OCI-LY3 (cell line): ENCODE measurements around the gene PTDSS2.

Experiments used
- H2AFZ ChIP-seq: fragments of 200-600, 300-600 bp; shearing (Covaris generic); 2 replicates; pipeline ENCODE4 v1.6.0; 2014; ENCODE audit warnings: antibody characterized with exemption, low read depth, low read length
- H3K27ac ChIP-seq: fragments of 200-600, 300-600 bp; sonication (generic); 2 replicates; pipeline ENCODE4 v1.5.1; 2014; ENCODE audit warnings: mild to moderate bottlenecking, low read length, moderate library complexity, mixed read lengths
- H3K27me3 ChIP-seq: fragments of 200-600, 300-600 bp; sonication (generic); 2 replicates; pipeline ENCODE4 v1.6.1; 2014; ENCODE audit warnings: low read depth, low read length, mixed read lengths
- H3K36me3 ChIP-seq: fragments of 200-600, 300-600 bp; sonication (generic); replicated peaks from 2 replicates; pipeline ENCODE3; 2014; ENCODE audit warnings: low read depth, low read length, mixed read lengths
- H3K4me1 ChIP-seq: fragments of 300-600, 200-600 bp; sonication (generic); 2 replicates; pipeline ENCODE4 v1.6.1; 2014; ENCODE audit warnings: low read length, mixed read lengths
- H3K4me2 ChIP-seq: fragments of 200-600, 300-600 bp; sonication (generic); 2 replicates; pipeline ENCODE4 v1.6.1; 2014; ENCODE audit warnings: low read length, mixed read lengths
- H3K4me3 ChIP-seq: fragments of 300-600, 200-600 bp; sonication (generic); 2 replicates; pipeline ENCODE4 v1.5.1; 2014; ENCODE audit warnings: antibody characterized with exemption, mild to moderate bottlenecking, low read length, moderate library complexity
- H3K79me2 ChIP-seq: fragments of 300-600, 200-600 bp; shearing (Covaris generic); 2 replicates; pipeline ENCODE4 v1.6.1; 2014; ENCODE audit warnings: mild to moderate bottlenecking, low read length, mixed read lengths
- H3K9ac ChIP-seq: fragments of 300-600, 200-600 bp; shearing (Covaris generic); 2 replicates; pipeline ENCODE4 v1.6.0; 2014; ENCODE audit warnings: mild to moderate bottlenecking, low read length, moderate library complexity
- H3K9me3 ChIP-seq: fragments of 200-600, 300-600 bp; shearing (Covaris generic); 2 replicates; pipeline ENCODE4 v1.6.1; 2014; ENCODE audit warnings: low read length, mixed read lengths; ENCODE audit not compliant: insufficient read depth
- H4K20me1 ChIP-seq: fragments of 200-600, 300-600 bp; sonication (generic); 2 replicates; pipeline ENCODE4 v1.6.1; 2016; ENCODE audit warnings: low read length, mixed read lengths; ENCODE audit not compliant: insufficient read depth
- CTCF ChIP-seq: fragments of 200-600, 300-600 bp; sonication (generic); IDR thresholded peaks from 2 replicates; pipeline ENCODE4 v1.5.1; 2014; ENCODE audit warnings: antibody characterized with exemption, low read length, low read depth
- EZH2phosphoT487 ChIP-seq: fragments of 200-600 bp; shearing (Covaris generic); IDR thresholded peaks from 2 replicates; pipeline ENCODE4 v1.6.1; 2018; ENCODE audit warnings: antibody characterized with exemption, mixed run types, low read depth

Gene PTDSS2

GRCh38 chr11:491358-491757 lies 41.3 kb downstream of the PTDSS2 start:
- TF ChIP-seq EZH2phosphoT487 (no peak), CTCF (no peak)
- H3K4me2 ChIP-seq: no peak overlapping the region
- H3K9me3 ChIP-seq: no peaks in the 10 kb centered on the region
- H3K4me1 ChIP-seq: no peaks in the 10 kb centered on the region
- no peaks in the 10 kb centered on the region for H4K20me1 ChIP-seq
- no peak overlapping the region for H3K4me3 ChIP-seq
- H3K9ac ChIP-seq: no peak overlapping the region
- H2AFZ ChIP-seq: no peak overlapping the region
- no peaks in the 10 kb centered on the region for H3K27me3 ChIP-seq
- no peaks in the 10 kb centered on the region for H3K79me2 ChIP-seq
- H3K27ac ChIP-seq: no peak overlapping the region
- peaks cover 5% of the 10 kb centered on the region for H3K36me3 ChIP-seq

- H3K4me2 ChIP-seq: no peak overlapping the region
- H3K4me3 ChIP-seq: no peak overlapping the region
- peaks cover 15% of the 10 kb centered on the region for H3K36me3 ChIP-seq
- no peaks in the 10 kb centered on the region for H3K79me2 ChIP-seq
- H3K9me3 ChIP-seq: no peaks in the 10 kb centered on the region
- H2AFZ ChIP-seq: no peak overlapping the region
- no peaks in the 10 kb centered on the region for H3K4me1 ChIP-seq
- no peak overlapping the region for H3K27ac ChIP-seq
- no peaks in the 10 kb centered on the region for H3K27me3 ChIP-seq
- no peak overlapping the region for H3K9ac ChIP-seq
- H4K20me1 ChIP-seq: no peaks in the 10 kb centered on the region
- TF ChIP-seq CTCF: no peak
- TF ChIP-seq EZH2phosphoT487: no peak
These were observed 42.5 kb downstream of the PTDSS2 start for GRCh38 chr11:492427-493226.

DNA sequence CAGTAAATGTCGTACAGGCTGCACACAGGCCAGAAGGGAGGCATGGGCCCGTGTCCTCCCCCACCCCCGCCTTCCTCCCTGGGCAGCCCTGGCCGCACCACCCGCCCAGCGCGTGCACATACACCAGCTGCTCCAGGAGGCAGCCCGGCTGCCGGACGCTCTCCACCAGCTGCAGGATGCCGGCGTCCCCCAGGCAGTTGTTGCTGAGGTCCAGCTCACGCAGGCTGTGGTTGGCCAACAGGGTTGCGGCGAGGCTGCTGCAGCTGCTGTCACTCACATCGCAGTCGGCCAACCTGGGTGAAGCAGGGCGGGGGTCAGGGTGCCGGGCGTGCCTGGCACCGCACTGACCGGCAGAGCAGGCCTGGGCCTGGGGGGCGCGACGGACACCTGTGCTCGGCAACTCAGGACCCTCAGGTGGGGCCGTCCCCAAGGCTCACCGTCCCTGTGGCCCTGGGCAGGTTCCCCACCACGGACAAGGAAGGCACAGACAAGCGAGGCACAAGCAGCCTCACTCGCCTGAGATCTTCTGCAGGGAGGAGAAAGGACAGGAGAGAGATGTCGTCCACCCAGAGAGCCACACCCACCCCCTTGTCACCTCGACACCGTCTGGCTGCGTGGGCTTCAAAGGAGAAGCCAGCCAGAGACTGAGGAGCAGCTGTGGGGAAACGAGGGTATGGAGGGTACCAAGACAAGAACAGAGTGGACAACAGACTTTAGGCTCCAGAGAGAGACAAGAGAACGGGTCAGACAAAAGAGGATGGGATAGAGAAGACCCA lies 44.9 kb downstream of the PTDSS2 start:
- no peak overlapping the region for H3K4me2 ChIP-seq
- no peak overlapping the region for H3K4me3 ChIP-seq
- no peaks in the 10 kb centered on the region for H3K27me3 ChIP-seq
- TF ChIP-seq EZH2phosphoT487 (no peak), CTCF (no peak)
- no peaks in the 10 kb centered on the region for H3K9me3 ChIP-seq
- H4K20me1 ChIP-seq: no peaks in the 10 kb centered on the region
- no peak overlapping the region for H3K27ac ChIP-seq
- no peak overlapping the region for H3K9ac ChIP-seq
- peaks cover 37% of the 10 kb centered on the region for H3K36me3 ChIP-seq
- H3K79me2 ChIP-seq: no peaks in the 10 kb centered on the region
- H3K4me1 ChIP-seq: no peaks in the 10 kb centered on the region
- H2AFZ ChIP-seq: no peak overlapping the region

DNA sequence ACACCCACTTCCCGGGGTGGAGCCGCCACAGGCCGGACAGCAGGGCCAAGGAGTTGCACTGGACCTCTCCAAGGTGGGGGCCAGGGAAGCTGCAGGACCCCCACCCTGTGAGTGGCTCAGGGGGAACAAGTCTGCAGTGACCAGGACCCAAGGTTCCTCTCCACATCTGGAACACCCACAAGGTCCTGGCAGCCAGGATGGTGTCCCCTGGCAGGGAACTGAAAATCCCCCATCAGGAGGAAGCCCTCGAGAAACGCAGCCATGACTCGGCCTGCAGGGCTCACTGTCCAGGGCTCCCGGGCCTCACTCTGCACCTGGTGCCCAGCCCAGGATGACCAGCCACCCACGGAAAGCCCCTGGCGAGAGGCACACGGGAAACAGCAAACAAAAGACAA lies 45.5 kb downstream of the PTDSS2 start:
- Histone ChIP-seq H4K20me1 (no peaks in the 10 kb centered on the region), H3K79me2 (no peaks in the 10 kb centered on the region), H3K4me2 (no peak overlapping the region), H3K9ac (no peak overlapping the region), H3K9me3 (no peaks in the 10 kb centered on the region), H3K36me3 (peaks cover 40% of the 10 kb centered on the region), H3K4me3 (no peak overlapping the region), H3K4me1 (peaks cover 2% of the 10 kb centered on the region), H2AFZ (no peak overlapping the region), H3K27ac (no peak overlapping the region), H3K27me3 (no peaks in the 10 kb centered on the region)
- TF ChIP-seq EZH2phosphoT487 (no peak), CTCF (no peak)
